Measurements from ENCODE around the gene NUDT16L1.

Gene NUDT16L1

GRCh38 chr16:4682616-4683254, 10.6 kb upstream of the NUDT16L1 start:
- DNase-seq (ENCODE audit: low read depth): no peak

DNA sequence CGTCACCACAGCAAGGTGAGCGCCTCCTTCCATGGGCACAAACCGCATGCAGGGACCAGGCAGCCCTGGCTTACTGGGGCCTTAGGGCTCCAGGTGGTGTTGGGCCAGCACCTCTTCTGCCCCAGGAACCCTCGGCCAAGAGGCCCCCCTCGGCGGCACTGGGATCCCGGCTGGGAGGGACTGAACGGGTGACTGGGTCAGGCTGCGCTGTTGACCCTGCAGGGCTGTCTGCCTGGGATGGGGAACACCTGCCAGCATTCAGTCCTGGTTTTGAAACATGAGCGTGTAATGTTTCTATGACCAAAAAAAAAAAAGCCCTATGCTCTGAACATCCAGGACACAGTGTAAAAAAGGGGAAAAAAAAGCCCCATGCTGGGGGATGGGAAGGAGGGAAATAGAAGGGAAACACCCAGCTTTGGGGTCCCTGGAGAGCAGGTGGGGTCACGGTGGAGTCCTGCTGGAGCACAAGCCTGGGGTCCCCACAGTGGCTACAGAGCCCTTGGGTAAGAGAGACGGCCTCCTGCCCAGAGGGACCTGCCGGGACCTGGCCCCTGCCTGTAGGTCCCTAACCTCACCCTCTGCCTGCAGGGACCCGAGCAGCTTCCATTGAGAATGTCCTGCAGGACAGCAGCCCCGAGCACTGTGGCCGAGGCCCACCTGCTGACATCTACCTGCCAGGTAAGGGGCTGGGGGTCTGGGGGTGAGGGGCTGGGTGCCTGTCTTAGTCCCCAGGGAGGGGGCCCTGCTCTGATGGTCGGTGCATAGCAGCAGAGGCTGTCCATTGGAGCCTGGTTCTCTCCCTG, 9.9 kb upstream of the NUDT16L1 start:
- no peak for DNase-seq (ENCODE audit: low read depth)

- DNase-seq (ENCODE audit: low read depth): no peak
Measured at GRCh38 chr16:4684058-4684715, 9.2 kb upstream of the NUDT16L1 start.

- no peak for DNase-seq (ENCODE audit: low read depth)
Measured at GRCh38 chr16:4684763-4685162, 8.6 kb upstream of the NUDT16L1 start.

- no peak for DNase-seq (ENCODE audit: low read depth)
Measured at GRCh38 chr16:4685292-4685691, 8.1 kb upstream of the NUDT16L1 start.

DNA sequence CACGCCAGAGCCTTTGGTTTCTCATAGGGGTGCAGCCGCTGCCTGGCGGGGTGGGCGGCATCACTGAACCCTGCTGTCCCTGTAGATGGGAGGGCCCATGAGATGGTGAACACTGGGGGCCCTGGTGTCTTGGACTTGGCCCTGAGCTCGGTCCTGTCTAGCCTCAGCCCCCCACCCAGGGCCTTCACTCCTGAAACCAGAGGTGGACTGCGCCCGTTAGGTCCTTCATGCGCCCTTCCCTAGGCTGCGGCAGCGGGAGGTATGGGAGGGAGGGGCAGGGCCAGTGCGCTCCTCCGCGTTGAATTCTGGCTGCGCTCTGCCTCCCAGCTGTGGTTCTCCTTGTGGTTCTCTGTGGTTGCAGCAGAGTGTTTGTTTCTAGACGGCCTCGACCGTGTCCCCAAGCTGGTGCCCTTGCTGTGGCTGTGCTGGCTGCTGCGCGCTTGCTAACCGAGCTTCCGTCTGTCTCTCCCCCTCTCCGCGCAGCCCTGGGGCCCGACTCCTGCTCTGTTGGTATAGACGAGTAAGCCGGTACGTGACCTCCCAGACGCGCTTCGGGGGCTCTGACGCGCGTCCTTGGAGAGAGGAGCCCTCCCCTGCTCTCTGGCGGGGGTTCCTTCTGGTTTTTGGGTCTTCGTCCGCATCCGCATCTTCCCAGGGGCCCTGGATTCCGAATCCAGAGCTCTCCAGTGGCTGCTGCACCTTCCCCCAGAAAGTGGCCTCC, 7.4 kb upstream of the NUDT16L1 start:
- no peak for DNase-seq (ENCODE audit: low read depth)

DNA sequence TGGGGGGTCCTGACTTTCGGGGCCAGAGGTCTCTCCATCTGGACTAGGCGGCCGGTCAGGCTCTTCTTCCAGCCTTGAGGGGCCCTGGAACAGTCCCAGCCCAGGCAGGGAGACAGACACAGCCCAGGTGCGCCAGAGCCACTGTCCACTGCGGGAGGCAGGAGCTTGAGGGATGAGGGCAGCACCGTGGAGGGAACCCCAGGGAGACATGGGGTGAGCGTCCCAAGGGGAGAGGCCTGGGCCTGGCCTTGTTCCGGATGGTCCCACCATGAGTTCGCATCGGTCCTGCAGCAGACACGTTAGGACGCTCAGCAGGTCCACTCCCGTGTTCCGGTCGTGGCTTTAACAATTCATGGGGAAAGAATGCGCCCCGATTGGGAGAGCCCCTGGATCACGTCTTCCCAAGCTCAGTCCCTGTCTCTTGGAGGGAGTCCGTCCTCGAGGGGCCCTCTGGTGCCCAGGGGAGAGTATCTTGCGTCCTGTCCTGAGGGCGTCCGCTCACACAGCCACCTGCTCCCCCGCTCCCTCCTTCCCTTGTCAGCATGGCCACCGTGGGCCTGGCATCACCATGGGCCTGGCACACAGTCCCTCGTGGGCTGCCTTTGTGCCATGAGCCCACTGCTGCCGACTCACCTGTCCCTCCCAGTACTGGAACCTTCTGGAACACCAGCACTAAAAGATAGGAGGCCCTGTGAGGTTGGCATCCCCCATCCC, 6.7 kb upstream of the NUDT16L1 start:
- no peak for DNase-seq (ENCODE audit: low read depth)

GRCh38 chr16:4687416-4687815, 5.9 kb upstream of the NUDT16L1 start:
- no peak for DNase-seq (ENCODE audit: low read depth)

- DNase-seq (ENCODE audit: low read depth): no peak
Measured at GRCh38 chr16:4687946-4688673, 5.3 kb upstream of the NUDT16L1 start.

GRCh38 chr16:4688674-4689045, 4.7 kb upstream of the NUDT16L1 start:
- DNase-seq (ENCODE audit: low read depth): no peak

DNA sequence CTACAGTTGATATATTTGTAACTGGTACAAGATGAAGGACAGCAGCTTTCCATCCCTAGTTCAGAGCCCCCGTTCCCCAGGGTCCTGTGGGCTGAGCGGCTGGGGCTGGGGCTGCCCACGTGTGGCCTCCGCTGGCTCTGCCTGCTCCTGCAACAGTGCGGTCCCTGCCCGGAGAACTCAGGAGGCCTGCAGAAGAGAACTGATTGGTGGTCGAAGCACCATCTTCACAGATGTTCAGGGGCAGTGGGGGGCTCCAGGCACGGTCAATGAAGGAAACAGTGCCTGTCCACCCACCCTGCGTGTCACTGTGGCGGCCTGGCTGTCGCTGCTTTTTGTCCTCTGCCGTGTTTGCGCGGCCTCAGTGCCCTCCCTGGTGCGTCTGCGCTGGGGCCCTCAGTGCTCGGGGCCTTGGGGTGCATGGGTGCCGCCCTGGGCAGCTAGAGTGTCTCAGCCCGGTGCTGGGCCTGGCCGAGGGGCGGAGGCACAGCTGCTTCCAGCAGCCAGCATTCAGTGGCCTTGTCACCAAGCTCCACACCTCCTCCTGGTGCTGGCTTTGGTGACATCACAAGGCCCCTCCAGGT, 4.2 kb upstream of the NUDT16L1 start:
- no peak for DNase-seq (ENCODE audit: low read depth)

DNA sequence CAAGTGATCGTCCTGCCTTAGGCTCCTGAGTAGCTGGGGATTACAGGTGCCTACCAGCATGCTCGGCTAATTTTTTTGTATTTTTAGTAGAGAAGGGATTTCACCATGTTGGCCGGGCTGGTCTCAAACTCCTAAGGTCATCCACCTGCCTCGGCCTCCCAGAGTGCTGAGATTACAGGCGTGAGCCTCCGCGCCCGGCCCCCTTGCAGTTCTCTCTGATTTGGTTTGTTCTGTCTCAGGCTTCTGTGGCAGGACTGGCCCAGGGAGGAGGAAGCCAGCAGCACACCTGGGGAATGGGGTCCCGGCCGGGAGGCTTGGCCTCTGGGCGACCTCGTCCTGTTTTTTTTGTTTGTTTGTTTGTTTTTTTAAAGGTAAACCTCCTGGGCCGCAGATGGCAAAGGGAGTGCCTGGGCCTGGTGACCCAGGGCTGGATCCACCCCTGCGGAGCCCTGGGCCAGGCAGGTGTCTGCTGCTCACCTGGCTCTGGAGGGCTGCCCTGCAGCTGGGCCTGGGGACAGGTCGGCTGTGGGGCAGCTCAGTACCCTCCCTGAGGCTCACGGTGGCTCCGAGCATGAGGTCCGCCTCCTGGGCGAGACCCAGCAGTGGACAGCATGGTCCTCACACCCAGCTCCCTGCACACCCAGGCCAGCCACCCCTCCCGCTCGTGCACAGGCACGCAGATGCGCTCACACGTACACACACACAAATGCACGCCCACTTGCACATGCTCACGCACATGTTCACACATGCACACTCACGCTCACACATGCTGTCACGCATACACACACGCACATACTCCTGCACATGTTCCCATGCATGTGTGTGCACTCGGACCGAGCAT, 3.3 kb upstream of the NUDT16L1 start:
- DNase-seq (ENCODE audit: low read depth): no peak

- no peak for DNase-seq (ENCODE audit: low read depth)
Measured at GRCh38 chr16:4690946-4691665, 2.3 kb upstream of the NUDT16L1 start.

DNA sequence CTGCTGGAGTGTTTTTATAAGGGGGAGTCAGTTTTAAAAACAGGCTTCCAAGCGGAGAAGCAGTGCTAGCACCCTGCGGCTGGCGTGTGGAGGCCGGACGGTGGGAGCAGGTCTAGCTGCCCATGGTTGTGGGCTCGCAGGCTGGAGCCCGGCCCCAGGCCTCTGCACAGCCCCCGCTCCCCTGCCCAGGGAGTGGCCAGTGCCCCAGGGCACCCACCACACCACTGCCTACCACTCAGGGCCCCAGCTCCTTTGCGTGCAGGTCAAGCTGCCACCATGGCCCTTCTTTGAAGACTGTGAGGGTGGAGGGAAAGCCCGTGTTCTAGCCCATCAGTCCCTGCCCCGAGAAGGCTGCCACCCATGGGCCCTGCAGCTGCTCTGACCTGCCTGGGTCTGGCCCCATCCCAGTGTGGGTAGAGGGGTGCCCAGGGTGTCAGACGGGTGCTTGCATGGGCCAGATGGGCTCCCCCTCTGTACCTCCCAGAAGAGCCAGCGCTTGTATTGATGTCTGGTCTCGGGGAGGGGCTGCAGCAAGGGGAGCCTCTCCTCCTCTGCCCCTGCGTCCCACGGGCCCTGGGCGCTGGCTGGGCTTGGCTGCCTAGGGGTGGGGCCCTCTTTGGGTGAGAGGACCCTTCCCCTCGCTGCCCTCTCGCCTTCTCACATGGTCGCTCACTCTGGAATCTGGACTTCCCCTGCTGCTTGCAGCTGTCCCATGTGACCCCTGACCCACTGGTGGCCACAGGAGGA, 1.5 kb upstream of the NUDT16L1 start:
- no peak for DNase-seq (ENCODE audit: low read depth)

GRCh38 chr16:4692460-4693295, 684 bp upstream of the NUDT16L1 start:
- no peak for DNase-seq (ENCODE audit: low read depth)

DNA sequence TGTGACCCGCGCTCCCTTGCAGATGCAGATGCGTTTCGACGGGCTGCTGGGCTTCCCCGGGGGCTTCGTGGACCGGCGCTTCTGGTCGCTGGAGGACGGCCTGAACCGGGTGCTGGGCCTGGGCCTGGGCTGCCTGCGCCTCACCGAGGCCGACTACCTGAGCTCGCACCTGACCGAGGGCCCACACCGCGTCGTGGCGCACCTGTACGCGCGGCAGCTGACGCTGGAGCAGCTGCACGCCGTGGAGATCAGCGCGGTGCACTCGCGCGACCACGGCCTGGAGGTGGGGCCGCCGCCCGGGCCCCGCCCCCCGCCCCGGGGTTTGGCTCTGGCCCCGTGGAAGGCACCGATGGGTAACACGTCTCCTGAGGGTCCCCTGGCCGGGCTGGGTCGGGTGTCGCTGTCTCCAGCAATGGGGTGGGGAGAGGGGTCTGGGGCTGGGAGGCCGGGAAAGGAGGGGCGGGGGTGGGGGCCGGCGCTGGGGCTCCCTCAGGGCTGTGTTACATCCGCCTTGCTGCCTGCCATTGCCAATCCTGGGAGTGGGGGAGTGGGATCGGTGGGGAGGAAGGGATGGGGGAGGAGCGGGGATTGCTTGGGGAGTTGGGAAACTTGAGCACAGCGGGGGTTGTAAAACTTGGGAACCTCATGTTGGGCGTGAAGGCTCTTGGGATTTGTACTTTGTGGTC, 737 bp downstream of the NUDT16L1 start:
- DNase-seq (ENCODE audit: low read depth): peak; percentile 30

All from activated T-cell treated with anti-CD3 and anti-CD28 coated beads for 1 hour (primary cell).